NCI-H526 (cell line): ENCODE measurements around the gene PLTP.
"Not testable (repeated sequence)": the region's sequence is repeated elsewhere in the genome, so short reads cannot be mapped to it uniquely, and the experiment has no call there.

Source experiments
- DNase-seq, 2 experiments: peaks; one replicate each; lab custom pipeline; 2025; lab: John Stamatoyannopoulos, UW

The PLTP gene

DNA sequence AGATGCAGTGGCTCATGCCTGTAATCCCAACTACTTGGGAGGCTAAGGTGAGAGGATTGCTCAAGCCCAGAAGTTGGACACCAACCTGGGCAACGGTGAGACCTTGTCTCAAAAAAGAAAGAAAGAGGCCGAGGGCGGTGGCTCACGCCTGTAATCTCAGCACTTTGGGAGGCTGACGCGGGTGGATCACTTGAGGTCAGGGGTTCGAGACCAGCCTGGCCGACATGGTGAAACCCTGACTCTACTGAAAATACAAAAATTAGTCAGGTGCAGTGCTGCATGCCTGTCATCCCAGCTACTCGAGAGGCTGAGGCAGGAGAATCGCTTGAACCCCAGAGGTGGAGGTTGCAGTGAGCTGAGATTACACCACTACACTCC lies 37.9 kb downstream of the PLTP start:
- DNase-seq, result not testable (repeated sequence)

DNA sequence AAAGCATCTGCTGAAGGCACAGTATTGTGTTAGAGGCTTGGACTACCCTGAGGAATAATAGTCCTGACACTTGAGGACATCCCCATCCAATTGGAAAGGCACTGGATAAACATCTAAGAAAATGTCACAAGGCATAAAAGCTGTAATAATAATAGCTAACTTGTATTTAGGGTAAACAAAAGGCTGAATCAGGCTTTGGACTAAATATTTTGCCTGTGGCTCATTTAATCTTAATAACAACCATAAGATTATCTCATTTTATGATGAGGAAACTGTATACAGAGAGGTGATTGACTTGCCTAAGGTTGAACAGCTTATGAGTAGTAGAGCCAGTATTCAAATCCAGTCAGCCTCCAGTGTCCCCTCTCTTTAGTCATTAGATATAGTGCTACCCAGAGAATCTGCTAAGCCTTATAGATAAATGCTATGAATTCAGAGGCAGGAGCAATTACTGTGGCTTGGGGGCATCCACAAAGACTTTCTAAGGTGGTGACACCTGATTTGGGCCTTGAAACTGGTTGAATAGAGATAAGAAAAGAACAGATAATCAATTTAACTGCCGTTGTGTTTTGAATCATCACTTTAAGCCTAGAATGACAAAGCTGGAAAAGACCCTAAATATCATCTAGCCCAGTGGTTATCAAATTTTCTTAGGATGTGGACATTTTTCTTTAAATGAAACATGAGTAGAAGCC lies 38.4 kb downstream of the PLTP start:
- no peak for DNase-seq

DNA sequence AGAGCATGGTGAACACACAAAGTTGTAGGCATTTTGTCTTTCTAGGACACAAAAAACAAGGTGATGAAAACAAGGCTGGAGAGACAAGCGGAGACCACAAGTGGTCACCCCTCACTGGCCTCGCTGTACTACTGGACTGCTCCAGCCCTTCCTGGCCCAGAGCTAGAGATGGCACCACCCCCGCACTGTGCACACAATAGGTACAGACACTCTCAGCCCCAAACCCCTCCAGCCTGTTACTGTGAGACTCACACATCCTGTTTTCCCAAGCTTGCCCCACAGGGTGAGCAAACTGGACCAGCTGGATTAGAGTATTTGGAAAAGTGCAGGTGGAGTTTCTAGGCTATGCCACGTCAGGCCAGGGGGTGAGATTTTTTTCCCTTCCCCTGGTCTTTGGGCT lies 39.3 kb downstream of the PLTP start:
- no peak for DNase-seq

DNA sequence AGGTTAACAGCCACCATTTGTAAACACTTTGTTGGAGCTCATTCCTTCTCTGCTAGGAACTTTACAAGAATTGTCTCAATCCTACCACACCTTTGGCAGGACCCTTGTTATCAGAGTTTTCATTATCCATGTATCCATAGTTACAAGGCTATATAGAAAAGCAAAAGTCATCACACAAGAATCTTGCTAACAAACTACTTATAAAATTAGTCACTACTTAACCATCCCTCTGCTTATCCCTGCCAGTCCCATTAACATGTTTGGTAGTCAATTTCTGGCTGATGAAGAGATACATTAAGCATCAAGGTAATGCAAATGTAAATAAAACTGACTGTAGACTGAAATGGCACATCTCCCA lies 44.2 kb downstream of the PLTP start:
- no peak for DNase-seq

DNA sequence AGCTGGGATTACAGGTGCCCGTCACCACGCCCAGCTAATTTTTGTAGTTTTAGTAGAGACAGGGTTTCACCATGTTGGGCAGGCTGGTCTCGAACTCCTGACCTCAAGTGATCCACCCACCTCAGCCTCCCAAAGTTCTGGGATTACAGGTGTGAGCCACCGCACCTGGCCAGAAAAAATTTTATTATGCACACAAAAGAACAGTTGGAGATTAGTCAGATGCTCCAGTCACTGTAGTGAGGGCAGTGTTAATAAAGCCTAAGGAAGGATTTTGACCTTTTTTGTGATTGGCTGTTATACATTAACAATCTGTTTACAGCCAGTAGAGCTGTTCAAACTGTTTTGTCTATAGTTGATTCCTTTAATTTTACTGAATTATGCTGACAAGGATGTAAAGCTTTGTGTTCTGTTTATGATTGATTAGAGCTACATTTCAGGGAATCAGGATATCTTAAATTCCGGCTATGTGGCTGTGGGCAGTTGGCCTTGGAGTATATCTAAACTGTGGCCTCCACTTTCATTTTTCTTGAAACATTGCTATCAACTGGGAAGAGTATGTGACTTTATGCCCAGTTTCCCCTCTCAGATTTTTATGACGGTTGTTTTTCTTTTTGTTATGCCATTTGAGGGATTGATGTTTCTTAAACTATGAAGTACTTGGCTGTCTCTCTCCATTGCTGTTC lies 44.7 kb downstream of the PLTP start:
- no peak for DNase-seq

DNA sequence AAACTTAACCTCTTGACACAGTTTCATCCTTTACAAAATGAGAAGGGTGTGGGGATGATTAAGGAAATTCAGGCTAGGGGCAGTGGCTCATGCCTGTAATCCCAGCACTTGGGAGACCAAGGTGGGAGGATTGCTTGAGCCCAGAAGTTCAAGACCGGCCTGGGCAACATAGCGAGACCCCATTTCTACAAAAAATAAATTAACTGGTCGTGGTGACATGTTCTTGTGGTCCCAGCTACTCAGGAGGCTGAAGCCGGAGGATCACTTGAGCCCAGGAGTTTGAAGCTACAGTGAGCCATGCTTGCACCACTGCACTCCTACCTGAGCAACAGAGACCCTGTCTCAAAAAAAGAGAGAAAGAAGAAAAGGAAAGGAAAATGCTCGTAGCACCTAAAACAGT lies 45.5 kb downstream of the PLTP start:
- no peak for DNase-seq

DNA sequence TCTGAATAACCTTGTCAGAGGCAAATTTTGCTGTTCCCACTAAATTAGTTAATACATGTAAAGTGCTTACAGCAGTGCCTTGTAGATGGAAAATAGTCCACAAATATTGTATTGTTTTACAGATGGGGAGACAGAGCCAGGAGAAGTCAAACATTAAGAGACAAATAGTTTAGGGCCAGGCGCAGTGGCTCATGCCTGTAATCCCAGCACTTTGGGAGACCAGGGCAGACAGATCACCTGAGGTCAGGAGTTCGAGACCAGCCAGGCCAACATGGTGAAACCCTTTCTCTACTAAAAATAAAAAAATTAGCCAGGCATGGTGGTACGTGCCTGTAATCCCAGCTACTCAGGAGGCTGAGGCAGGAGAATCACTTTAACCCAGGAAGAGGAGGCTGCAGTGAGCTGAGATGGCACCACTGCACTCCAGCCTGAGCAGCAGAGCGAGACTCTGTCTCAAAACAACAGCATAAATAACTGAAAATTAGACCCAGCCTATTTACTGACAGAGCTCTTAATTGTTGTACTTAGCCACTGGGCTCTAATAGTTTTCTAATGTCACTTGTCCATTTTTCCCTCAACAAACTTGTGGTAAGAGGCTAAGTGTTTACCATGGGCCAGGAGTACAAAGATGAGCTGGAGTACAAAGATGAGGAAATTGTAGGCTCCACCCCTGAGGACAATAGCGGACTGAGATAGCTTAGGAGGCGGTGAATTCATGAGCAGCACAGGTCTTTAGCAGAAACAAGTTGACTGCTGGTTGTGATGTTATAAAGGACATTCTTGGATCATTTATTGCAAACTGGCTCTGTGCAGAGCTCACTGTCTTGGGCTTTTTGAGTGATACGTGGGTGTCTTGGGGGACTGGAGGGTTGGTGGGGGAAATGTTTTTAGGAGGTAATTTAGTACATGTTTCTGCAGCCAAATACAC lies 48.1 kb downstream of the PLTP start:
- no peak for DNase-seq

DNA sequence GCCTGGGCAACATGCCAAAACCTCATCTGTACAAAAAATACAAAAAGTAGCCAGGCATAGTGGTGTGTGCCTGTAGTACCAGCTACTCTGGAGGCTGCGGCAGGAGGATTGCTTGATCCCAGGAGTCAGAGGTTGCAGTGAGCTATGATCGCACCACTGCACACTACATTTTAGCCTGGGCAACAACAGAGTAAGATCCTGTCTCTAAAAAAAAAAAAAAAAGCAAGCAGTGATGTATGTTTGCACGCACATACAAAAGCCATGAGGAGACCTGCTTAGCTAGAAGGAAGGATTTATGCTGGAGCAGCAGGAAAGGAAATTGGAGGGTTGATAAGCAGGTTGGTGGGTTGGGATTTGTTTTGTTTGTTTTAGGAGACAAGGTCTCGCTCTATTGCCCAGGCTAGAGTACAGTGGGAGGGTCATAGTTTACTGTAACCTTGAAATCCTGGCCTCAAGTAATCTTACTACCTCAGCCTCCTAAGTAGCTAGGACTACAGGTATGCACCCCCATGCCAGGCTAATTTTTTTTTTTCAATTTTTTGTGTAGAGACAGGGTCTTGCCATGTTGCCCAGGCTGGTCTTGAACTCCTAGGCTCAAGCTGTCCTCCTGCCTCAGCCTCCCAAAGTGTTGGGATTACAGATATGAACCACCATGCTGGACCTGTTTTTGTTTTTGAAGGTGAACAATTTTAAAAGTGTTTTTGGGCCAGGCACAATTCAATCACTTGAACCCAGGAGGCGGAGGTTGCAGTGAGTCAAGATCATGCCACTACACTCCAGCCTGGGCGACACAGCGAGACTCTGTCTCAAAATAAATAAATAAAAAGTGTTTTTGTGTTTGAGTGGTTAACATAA lies 50.5 kb downstream of the PLTP start:
- DNase-seq, result peak in 1 of 2 experiments; percentile 19

DNA sequence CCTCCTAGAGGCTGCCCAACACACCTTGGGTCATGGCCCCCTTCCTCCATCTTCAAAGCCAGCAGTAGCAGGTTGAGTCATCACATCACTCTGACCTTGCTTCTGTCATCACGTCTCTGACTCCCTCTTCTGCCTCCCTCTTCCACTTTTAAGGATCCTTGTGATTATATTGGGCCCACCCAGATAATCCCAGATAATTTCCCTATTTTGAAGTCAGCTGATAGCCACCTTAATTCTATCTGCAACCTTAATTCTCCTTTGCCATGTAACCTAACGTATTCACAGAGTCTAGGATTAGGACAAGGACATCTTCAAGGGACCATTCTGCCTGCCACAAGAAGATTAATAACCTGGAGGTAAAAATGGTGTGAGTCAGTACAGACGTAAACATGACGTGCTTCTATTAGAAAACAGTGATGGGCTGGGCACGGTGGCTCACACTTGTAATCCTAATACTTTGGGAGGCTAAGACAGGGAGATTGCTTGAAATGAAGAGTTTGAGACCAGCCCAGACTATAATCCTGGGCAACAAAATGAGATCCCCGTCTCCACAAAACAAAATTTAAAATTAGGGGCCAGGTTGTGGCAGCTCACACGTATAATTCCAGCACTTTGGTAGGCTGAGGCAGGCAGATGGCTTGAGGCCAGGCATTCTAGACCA lies 51.3 kb downstream of the PLTP start:
- no peak for DNase-seq

DNA sequence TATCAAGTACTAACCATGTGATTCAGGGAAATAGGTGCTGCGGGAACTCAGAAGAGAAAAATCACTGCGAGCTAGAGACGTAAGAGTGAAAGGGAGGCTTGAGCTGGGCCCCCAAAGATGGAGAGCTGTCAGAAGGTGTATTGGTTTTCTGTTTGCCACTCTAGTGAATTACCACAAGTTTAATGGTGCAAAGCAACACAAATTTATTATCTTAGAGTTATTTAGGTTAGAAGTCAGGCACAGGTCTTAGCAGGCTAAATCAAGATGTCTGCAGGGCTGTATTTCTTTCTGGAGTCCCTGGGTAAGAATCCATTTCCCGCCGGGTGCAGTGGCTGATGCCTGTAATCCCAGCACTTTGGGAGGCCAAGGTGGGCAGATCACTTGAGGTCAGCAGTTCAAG lies 52.0 kb downstream of the PLTP start:
- DNase-seq, result no peak

DNA sequence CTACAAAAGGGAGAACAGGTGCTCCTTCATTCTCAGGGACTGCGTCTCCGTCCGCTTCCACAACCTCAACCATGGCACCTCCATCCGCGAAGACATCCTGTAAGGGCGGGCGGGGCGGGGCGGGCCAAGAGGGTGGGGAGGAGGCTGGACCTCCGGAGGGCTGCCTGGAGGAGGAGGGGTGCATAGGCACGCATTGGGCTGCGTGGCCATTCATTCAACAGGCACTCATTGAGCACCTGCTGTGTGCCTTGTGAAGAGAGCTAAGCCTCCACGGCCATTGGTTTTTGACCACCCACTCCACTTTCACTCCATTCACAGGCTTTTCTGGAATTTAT lies 54.1 kb downstream of the PLTP start:
- DNase-seq, result peak in 1 of 2 experiments; percentile 47

DNA sequence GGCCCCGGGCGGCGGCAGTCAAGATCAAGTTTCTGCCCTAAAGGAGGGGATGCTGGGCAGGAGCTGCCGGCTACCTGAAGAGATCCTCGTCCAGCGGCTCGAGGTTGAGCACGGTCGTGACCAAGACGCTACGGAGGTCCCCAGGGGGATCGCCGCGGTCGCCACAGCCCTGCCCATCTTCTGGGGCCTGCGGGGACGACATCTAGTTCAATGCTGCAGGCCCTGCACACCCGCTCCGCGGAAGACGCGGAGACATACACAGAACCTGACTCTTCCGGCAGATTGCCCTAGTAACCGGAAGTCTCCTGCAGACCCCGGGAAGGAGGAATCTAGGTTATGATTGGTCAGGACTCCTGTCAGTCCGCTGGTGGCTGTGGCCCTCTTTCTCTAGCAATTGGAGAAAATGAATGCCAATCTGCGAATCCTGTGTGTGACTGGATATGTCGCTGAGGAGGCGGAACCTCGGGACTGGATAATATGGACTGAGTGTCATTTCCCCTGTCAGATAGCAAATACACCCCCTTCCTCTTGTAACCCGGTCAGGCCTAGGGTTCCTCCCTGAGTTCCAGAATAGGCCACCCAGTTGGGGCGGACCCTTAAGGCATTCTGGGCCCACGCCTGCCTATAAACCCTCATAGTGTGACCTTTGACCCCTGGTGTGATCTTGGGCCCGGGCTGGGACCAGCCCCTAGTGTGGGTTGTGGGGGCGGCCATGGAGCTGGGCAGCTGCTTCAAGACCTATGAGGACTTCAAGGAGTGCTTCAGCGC lies 54.7 kb downstream of the PLTP start, which contains the start of the genes ACOT8 and ZSWIM3:
ACOT8 (minus strand) TSS at position 279 of the 768 bp plus-strand sequence; CDS start at position 202, 77 bp downstream.
ZSWIM3 (plus strand) TSS at position 501 of the 768 bp plus-strand sequence; CDS start at position 713, 212 bp downstream.
- DNase-seq, result peak; percentile 100

DNA sequence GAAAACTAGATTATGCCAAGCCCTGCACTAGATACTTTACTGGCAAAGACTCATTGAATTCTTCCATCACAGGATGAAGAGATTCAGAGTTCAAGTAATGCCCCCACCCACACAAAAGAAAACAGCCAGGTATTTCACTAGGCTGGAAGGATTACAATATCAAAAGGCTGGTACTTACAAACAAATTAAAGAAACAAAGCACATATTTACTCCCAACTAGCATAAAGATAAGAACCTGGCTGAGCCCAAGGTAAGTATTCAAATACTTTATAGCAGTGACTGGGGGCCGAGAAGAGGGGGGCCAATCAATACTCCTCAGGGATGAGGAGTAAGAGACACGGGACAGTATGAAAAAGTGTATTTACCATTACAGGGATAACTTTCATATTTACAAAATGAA lies 58.5 kb downstream of the PLTP start:
- DNase-seq, result no peak

DNA sequence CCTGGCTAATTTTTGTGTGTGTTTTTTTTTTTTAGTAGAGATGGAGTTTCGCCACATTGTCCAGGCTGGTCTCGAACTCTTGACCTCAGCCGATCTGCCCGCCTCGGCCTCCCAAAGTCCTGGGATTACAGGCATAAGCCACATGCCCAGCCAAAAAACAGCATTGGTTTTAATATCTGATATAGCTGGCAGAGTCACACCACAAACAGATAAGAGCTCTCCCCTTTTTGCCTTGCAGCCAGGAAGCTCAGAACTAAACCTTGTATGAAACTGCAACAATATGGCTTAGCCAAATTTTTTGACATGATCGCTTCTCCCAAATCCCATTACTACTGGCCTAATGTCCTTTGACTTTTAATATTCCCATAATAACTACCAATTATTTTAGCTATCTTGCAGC lies 59.6 kb downstream of the PLTP start:
- DNase-seq, result no peak

DNA sequence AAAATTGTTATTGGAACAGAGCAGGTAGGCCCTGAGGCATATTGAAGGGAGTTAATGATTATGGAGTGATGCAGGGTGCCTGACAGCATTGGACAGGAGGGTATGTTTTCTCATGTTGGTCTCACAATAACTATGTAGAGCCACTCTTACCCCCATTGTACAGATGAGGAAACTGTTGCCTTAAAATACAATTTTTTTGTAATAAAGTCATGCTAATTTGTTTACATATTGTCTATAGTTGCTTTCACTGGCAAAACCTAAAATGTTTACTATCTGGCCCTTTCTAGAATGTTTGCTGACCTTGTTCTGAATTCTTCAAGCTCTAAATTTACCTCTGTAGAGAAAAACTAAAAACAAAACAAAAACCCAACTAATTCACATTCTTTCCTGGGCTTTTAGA lies 60.5 kb downstream of the PLTP start:
- DNase-seq, result no peak

DNA sequence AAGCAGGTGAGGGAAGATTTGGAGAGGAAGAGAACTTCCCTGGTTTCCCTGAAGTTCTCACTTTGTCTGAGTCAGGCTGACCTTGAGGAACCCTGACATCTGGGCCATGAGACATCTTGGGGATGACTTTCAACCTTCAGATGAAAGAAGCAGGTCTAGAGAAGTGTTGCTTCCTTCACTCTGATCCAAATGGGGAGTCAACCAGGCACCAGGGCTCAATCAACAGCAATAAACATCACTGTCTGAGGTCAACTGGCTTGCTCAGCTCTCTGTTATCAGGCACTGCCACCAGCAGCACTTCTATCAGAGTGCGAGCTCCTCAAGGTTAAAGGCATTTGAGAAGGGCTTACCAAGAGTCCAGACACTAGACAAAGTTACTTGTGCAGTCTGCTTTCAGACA lies 61.0 kb downstream of the PLTP start:
- DNase-seq, result no peak

DNA sequence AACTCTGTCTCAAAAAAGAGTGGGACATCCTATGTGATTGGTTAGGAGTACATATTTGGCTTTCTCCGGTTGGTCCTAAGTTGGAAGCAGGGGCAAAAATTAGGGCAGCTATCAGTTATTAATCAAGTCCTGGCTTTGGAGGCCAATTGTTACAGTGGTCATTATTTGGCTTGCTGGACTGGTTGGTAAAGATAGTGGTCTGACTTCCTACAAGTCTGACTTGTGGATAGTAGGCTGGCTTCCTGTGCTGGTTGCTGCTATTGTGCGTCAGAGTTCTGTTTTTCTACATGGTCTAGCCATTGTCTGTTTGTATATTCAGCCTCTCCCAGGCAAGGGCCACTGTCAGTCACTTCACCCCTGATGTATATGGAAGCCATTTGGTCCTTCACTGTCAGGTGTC lies 61.7 kb downstream of the PLTP start:
- DNase-seq, result no peak

DNA sequence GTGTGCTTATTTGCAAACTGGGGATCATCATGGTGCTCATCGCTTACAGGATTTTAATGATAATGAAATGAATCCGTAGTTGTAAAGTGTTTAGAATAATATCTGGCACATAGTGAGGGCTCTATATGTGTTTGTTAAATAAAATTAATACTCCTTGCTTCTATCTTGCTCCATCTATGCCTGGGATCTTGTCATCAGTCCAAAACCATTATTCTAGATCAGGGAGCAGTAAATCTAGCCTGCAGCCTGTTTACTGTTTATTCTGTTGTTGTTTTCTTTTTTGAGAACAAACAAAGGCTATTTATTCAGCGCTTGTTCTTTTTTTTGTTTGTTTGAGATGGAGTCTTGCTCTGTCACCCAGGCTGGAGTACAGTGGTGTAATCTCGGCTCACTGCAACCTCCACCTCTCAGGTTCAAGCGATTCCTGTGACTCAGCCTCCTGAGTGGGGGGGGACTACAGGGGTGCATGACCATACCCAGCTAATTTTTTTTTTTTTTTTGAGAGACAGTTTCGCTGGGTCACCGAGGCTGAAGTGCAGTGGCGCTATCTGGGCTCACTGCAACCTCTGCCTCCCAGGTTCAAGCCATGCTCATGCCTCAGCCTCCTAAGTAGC lies 62.9 kb downstream of the PLTP start:
- no peak for DNase-seq
